ENCODE measurements around the gene LMO7.

DNA sequence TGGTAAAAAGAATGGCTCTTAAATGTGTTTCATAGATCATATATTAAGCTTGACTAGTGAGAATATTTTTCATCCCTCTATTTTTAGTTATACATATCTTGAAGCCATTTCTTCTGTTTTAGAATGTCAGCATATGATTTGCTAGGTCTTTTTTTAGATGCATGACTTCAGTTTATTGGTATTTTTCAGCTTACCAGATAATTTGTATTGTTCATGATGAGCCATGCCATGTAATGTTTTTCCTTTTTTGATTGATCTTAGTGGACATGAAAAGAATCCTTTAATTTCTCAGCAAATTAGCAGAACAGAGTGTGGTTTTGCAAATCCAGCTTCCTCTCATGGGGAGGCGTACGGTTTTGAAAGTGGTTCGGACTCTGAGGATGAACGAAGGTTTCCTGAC is 168.5 kb downstream of the LMO7 start:
- TF ChIP-seq ZNF331 (CRISPR knock-in tag; IDR thresholded peaks at IDR 0.05) (no peak), KLF15 (CRISPR knock-in tag; IDR thresholded peaks at IDR 0.05; ENCODE audit: borderline replicate concordance) (no peak), NFATC3 (CRISPR knock-in tag; IDR thresholded peaks at IDR 0.05) (no peak)

Measured in HepG2 (cell line).